ENCODE data around the gene PPP4R3B.
A peak's percentile ranks its signal among the peaks of the same experiment; 100 is the strongest.

PPP4R3B gene

GRCh38 chr2:55617175-55618024 is at the start of gene PPP4R3B:
Gene PPP4R3B (minus strand): TSS chr2:55617622. CDS start chr2:55617285, 337 bp downstream.
- TF ChIP-seq CTCF (conservative IDR thresholded peaks at IDR 0.05; ENCODE audit: low read depth): peak; percentile 15; the same call in 1 of the 2 replicates

GRCh38 chr2:55653255-55653654 is 35.8 kb upstream of the PPP4R3B start:
- no peak for TF ChIP-seq CTCF (conservative IDR thresholded peaks at IDR 0.05; ENCODE audit: low read depth)
- POLR2A ChIA-PET (ENCODE audit: low non-redundant PET): no interaction called here
- DNase-seq (ENCODE audit: low spot score): no peak
- H3K27ac ChIP-seq: no peak overlapping the region
- CTCF ChIA-PET: no interaction called here

More at GRCh38 chr2:55617175-55618024, at the start of gene PPP4R3B:
- peak; percentile 96 for DNase-seq (ENCODE audit: low spot score)
- ChIA-PET POLR2A (ENCODE audit: low non-redundant PET) (no interaction called here), CTCF (interaction anchor here (0.7 to 0.8 kb wide), 2 partner anchors 49 to 335 kb away, joined by 3 to 4 read pairs; no protein-coding TSS in a partner anchor)
- peak within 1 kb of the TSS; percentile 90 for H3K27ac ChIP-seq

GRCh38 chr2:55649211-55649610 is 31.8 kb upstream of the PPP4R3B start:
- CTCF ChIA-PET: interaction anchor here (0.9 kb wide), 1 partner anchor 40 kb away, joined by 3 read pairs; no protein-coding TSS in a partner anchor
- POLR2A ChIA-PET (ENCODE audit: low non-redundant PET): no interaction called here
- no peak for DNase-seq (ENCODE audit: low spot score)
- TF ChIP-seq CTCF (conservative IDR thresholded peaks at IDR 0.05; ENCODE audit: low read depth): no peak
- no peak overlapping the region for H3K27ac ChIP-seq

- no peak for TF ChIP-seq CTCF (conservative IDR thresholded peaks at IDR 0.05; ENCODE audit: low read depth)
- no peak overlapping the region for H3K27ac ChIP-seq
- DNase-seq (ENCODE audit: low spot score): no peak
- CTCF ChIA-PET: no interaction called here
- POLR2A ChIA-PET (ENCODE audit: low non-redundant PET): no interaction called here
Measured at GRCh38 chr2:55636831-55637230, 19.4 kb upstream of the PPP4R3B start.

GRCh38 chr2:55628931-55629330 is 11.5 kb upstream of the PPP4R3B start:
- ChIA-PET POLR2A (ENCODE audit: low non-redundant PET) (no interaction called here), CTCF (no interaction called here)
- no peak overlapping the region for H3K27ac ChIP-seq
- DNase-seq (ENCODE audit: low spot score): no peak
- TF ChIP-seq CTCF (conservative IDR thresholded peaks at IDR 0.05; ENCODE audit: low read depth): no peak

- POLR2A ChIA-PET (ENCODE audit: low non-redundant PET): no interaction called here
- CTCF ChIA-PET: no interaction called here
- TF ChIP-seq CTCF (conservative IDR thresholded peaks at IDR 0.05; ENCODE audit: low read depth): no peak
- DNase-seq (ENCODE audit: low spot score): no peak
- no peak overlapping the region for H3K27ac ChIP-seq
Measured at GRCh38 chr2:55627915-55628314, 10.5 kb upstream of the PPP4R3B start.

Data from RWPE1 (cell line).